ENCODE results near the gene MAP3K14.

MAP3K14 gene

DNA sequence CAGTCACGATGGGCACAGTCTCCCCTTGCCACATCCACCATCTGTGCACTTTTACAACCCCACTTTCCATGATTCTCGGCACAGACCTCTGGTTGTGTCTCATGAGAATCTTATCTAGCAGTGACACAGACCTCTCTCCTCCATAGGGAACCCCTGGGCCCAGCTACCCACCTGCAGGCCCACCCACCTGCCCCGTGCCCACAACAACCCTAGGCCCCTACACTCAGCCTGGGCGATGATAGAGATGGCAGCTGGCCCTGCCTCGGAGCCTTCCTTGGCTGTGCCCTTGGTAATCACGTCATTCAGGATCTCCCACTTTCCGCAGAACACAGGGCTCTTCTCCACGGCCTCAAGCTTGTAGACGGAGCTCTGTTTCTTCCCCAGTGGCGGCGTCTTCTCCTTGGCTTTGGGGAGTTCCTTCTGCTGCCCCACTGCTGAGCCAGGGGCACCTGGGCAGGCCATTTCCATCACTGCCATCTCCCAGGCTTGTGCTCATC, 26.5 kb downstream of the MAP3K14 start:
- Histone ChIP-seq H4K20me1 (ENCODE audit: insufficient read depth, low read length) (peaks cover 5% of the 10 kb centered on the region; the same call in 1 of the 2 replicates), H3K9me2 (replicated peaks; ENCODE audit: insufficient read depth, low read length) (no peaks in the 10 kb centered on the region), H3K79me2 (ENCODE audit: low read length) (peaks cover 57% of the 10 kb centered on the region), H3K9me3 (replicated peaks; ENCODE audit: insufficient read depth, low read length) (no peaks in the 10 kb centered on the region), H3K4me1 (ENCODE audit: low read length) (no peaks in the 10 kb centered on the region), H3K27ac (ENCODE audit: low read length) (no peak overlapping the region), H3K27me3 (replicated peaks; ENCODE audit: insufficient read depth, low read length) (no peaks in the 10 kb centered on the region), H3K36me3 (replicated peaks; ENCODE audit: insufficient read depth, low read length) (peaks cover 12% of the 10 kb centered on the region), H3K9ac (ENCODE audit: low read length) (no peak overlapping the region), H2AFZ (ENCODE audit: low read length) (no peak overlapping the region), H3K4me2 (ENCODE audit: low read depth, low read length) (no peak overlapping the region), H3F3A (ENCODE audit: insufficient read depth, low read length) (no peaks in the 10 kb centered on the region), H3K4me3 (ENCODE audit: low read length) (no peak overlapping the region)
- no peak for DNase-seq
- TF ChIP-seq EZH2phosphoT487 (IDR thresholded peaks at IDR 0.05; ENCODE audit: low read length) (no peak), EZH2 (optimal IDR thresholded peaks at IDR 0.05; ENCODE audit: low read depth, low read length) (no peak)
- TF ChIP-seq, protein P1, sequence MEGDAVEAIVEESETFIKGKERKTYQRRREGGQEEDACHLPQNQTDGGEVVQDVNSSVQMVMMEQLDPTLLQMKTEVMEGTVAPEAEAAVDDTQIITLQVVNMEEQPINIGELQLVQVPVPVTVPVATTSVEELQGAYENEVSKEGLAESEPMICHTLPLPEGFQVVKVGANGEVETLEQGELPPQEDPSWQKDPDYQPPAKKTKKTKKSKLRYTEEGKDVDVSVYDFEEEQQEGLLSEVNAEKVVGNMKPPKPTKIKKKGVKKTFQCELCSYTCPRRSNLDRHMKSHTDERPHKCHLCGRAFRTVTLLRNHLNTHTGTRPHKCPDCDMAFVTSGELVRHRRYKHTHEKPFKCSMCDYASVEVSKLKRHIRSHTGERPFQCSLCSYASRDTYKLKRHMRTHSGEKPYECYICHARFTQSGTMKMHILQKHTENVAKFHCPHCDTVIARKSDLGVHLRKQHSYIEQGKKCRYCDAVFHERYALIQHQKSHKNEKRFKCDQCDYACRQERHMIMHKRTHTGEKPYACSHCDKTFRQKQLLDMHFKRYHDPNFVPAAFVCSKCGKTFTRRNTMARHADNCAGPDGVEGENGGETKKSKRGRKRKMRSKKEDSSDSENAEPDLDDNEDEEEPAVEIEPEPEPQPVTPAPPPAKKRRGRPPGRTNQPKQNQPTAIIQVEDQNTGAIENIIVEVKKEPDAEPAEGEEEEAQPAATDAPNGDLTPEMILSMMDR (IDR thresholded peaks at IDR 0.05; ENCODE audit: low read length) = no peak

DNA sequence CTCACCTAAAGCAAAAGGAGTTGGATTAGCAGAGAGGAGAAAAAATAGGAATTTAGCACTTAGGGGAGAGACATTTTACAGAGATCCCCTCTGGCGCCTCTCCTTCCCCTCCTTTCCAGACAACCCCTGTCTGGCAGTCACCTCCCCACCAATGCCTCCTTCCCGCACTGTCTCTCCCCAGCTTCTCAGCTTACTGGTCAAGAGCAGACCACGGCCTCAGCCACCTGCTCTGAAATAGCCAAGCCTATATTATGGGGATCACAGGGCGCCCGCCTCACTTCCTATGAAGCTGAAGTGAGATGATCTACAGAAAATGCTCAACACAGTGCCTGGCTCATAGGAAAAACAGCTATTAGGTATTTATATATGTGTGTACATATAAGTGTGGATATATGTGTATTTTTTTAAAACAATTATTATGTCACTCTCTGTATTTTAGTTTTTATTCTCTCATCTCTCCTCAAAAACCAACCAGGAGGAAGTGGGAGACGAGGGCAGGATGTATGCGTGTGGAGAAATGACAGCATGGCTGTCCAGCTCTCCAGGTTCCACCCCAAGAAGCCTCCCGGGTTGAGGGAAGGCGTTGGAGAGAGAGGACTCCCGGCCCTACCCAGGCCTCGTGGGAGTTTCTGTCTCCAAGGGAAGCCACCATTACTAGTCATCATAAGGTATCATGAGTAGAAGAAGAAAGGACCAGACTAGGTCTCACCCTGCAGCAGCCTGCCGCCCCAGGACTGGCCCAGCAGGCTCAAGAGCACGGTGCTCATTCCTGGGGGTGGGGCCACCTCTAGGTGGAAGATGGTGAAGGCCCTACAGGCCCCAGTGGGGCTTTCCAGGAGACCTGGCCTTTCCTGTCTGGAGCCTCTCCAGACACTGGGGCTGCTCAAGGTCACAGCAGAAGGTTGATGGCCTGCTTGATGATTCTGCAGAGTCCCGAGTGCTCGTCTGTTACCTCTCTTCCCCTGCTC, 27.2 kb downstream of the MAP3K14 start:
- no peak overlapping the region for H3K4me2 ChIP-seq (ENCODE audit: low read depth, low read length)
- no peaks in the 10 kb centered on the region for H3K9me2 ChIP-seq (replicated peaks; ENCODE audit: insufficient read depth, low read length)
- H2AFZ ChIP-seq (ENCODE audit: low read length) = no peak overlapping the region
- H3K27ac ChIP-seq (ENCODE audit: low read length) = no peak overlapping the region
- no peaks in the 10 kb centered on the region for H3K9me3 ChIP-seq (replicated peaks; ENCODE audit: insufficient read depth, low read length)
- TF ChIP-seq EZH2phosphoT487 (IDR thresholded peaks at IDR 0.05; ENCODE audit: low read length) = no peak
- no peak for TF ChIP-seq EZH2 (optimal IDR thresholded peaks at IDR 0.05; ENCODE audit: low read depth, low read length)
- TF ChIP-seq, protein P1 (IDR thresholded peaks at IDR 0.05; ENCODE audit: low read length) = no peak
- DNase-seq = no peak
- peaks cover 5% of the 10 kb centered on the region; the same call in 1 of the 2 replicates for H4K20me1 ChIP-seq (ENCODE audit: insufficient read depth, low read length)
- H3F3A ChIP-seq (ENCODE audit: insufficient read depth, low read length) = no peaks in the 10 kb centered on the region
- H3K4me3 ChIP-seq (ENCODE audit: low read length) = no peak overlapping the region
- peaks cover 50% of the 10 kb centered on the region for H3K79me2 ChIP-seq (ENCODE audit: low read length)
- H3K4me1 ChIP-seq (ENCODE audit: low read length) = no peaks in the 10 kb centered on the region
- H3K27me3 ChIP-seq (replicated peaks; ENCODE audit: insufficient read depth, low read length) = no peaks in the 10 kb centered on the region
- H3K36me3 ChIP-seq (replicated peaks; ENCODE audit: insufficient read depth, low read length) = peaks cover 12% of the 10 kb centered on the region
- no peak overlapping the region for H3K9ac ChIP-seq (ENCODE audit: low read length)

DNA sequence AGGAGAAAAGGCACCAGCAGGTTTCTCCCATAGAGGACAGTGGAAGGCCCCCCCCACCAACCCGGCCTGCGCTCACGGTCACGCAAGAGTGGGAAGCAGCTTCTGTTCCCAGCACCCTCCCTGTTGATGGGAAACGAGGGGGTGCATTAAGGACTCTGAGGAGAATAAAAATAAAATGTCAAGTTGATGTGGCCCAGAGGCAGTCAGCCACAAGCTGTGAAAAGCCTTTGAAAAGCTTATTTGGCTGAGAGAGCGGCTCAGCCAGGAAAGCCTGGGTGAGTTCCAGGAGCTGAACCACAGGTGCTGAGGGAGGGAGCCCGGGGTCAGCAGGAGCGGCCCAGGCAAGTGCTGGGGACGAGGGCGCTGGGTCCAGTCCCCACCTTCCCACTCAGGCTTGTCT, 28.0 kb downstream of the MAP3K14 start:
- Histone ChIP-seq H3K27me3 (replicated peaks; ENCODE audit: insufficient read depth, low read length) (no peaks in the 10 kb centered on the region), H3K4me1 (ENCODE audit: low read length) (no peaks in the 10 kb centered on the region), H4K20me1 (ENCODE audit: insufficient read depth, low read length) (0 out of 2 replicates have a peak, but pooled peaks cover under 1% of the 10 kb centered on the region), H3K79me2 (ENCODE audit: low read length) (peaks cover 42% of the 10 kb centered on the region), H3K4me2 (ENCODE audit: low read depth, low read length) (no peak overlapping the region), H3K9me3 (replicated peaks; ENCODE audit: insufficient read depth, low read length) (no peaks in the 10 kb centered on the region), H3F3A (ENCODE audit: insufficient read depth, low read length) (no peaks in the 10 kb centered on the region), H3K9me2 (replicated peaks; ENCODE audit: insufficient read depth, low read length) (no peaks in the 10 kb centered on the region), H3K4me3 (ENCODE audit: low read length) (no peak overlapping the region), H3K27ac (ENCODE audit: low read length) (no peak overlapping the region), H2AFZ (ENCODE audit: low read length) (no peak overlapping the region), H3K9ac (ENCODE audit: low read length) (no peak overlapping the region), H3K36me3 (replicated peaks; ENCODE audit: insufficient read depth, low read length) (peaks cover 12% of the 10 kb centered on the region)
- no peak for DNase-seq
- TF ChIP-seq EZH2 (optimal IDR thresholded peaks at IDR 0.05; ENCODE audit: low read depth, low read length) (no peak), EZH2phosphoT487 (IDR thresholded peaks at IDR 0.05; ENCODE audit: low read length) (no peak)
- TF ChIP-seq, protein P1 (IDR thresholded peaks at IDR 0.05; ENCODE audit: low read length) = no peak

Measured in MM.1S (cell line).